Measurements from ENCODE around the gene CFAP251. TPM values are rescaled to one million over a fixed set of nuclear protein-coding genes. Genes with fewer than 3 reads are reported as not detected.

The CFAP251 gene
- total and polyA plus RNA-seq, 2 of the 8 experiments (the other 6 are each of a cell fraction or from before 2014, with no cell fraction given) = 1.8 to 2.9 TPM

- no peak for TF ChIP-seq SIRT6 (IDR thresholded peaks at IDR 0.05; ENCODE audit: low read length)
- TF ChIP-seq KDM5A (IDR thresholded peaks at IDR 0.05; ENCODE audit: low read length) = no peak
- TF ChIP-seq SP2 (IDR thresholded peaks at IDR 0.05; ENCODE audit: low read length) = no peak
- TF ChIP-seq FOSL1 (IDR thresholded peaks at IDR 0.05; ENCODE audit: insufficient read depth, low read depth, low read length) = no peak
- TF ChIP-seq KDM4A (IDR thresholded peaks at IDR 0.05; ENCODE audit: low read depth, low read length, severe bottlenecking) = no peak
Measured at GRCh38 chr12:122051231-122051876, 133.0 kb downstream of the CFAP251 start (continued).

Data from H1 (cell line).